ENCODE measurements around the gene SNX21.
"Not testable (repeated sequence)": the region's sequence is repeated elsewhere in the genome, so short reads cannot be mapped to it uniquely, and the experiment has no call there.

The SNX21 gene

DNA sequence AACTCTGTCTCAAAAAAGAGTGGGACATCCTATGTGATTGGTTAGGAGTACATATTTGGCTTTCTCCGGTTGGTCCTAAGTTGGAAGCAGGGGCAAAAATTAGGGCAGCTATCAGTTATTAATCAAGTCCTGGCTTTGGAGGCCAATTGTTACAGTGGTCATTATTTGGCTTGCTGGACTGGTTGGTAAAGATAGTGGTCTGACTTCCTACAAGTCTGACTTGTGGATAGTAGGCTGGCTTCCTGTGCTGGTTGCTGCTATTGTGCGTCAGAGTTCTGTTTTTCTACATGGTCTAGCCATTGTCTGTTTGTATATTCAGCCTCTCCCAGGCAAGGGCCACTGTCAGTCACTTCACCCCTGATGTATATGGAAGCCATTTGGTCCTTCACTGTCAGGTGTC is 16.6 kb downstream of the SNX21 start:
- DNase-seq (ENCODE audit: low spot score), result no peak

- no peak for DNase-seq (ENCODE audit: low spot score)
These were observed 17.3 kb downstream of the SNX21 start for GRCh38 chr20:45850926-45851325.

GRCh38 chr20:45851501-45851900 is 17.9 kb downstream of the SNX21 start:
- no peak for DNase-seq (ENCODE audit: low spot score)

GRCh38 chr20:45852326-45852725 is 18.7 kb downstream of the SNX21 start:
- no peak for DNase-seq (ENCODE audit: low spot score)

DNA sequence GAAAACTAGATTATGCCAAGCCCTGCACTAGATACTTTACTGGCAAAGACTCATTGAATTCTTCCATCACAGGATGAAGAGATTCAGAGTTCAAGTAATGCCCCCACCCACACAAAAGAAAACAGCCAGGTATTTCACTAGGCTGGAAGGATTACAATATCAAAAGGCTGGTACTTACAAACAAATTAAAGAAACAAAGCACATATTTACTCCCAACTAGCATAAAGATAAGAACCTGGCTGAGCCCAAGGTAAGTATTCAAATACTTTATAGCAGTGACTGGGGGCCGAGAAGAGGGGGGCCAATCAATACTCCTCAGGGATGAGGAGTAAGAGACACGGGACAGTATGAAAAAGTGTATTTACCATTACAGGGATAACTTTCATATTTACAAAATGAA is 19.9 kb downstream of the SNX21 start:
- DNase-seq (ENCODE audit: low spot score), result no peak

DNA sequence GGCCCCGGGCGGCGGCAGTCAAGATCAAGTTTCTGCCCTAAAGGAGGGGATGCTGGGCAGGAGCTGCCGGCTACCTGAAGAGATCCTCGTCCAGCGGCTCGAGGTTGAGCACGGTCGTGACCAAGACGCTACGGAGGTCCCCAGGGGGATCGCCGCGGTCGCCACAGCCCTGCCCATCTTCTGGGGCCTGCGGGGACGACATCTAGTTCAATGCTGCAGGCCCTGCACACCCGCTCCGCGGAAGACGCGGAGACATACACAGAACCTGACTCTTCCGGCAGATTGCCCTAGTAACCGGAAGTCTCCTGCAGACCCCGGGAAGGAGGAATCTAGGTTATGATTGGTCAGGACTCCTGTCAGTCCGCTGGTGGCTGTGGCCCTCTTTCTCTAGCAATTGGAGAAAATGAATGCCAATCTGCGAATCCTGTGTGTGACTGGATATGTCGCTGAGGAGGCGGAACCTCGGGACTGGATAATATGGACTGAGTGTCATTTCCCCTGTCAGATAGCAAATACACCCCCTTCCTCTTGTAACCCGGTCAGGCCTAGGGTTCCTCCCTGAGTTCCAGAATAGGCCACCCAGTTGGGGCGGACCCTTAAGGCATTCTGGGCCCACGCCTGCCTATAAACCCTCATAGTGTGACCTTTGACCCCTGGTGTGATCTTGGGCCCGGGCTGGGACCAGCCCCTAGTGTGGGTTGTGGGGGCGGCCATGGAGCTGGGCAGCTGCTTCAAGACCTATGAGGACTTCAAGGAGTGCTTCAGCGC is 23.7 kb downstream of the SNX21 start, which contains the start of the genes ACOT8 and ZSWIM3:
Gene ACOT8, minus strand, starts transcription at position 279 of the 768 bp plus-strand sequence. Its CDS starts 77 bp downstream, at position 202.
Gene ZSWIM3, plus strand, starts transcription at position 501 of the 768 bp plus-strand sequence. Its CDS starts 212 bp downstream, at position 713.
- DNase-seq (ENCODE audit: low spot score), result peak; percentile 99

- no peak for DNase-seq (ENCODE audit: low spot score)
These were observed 24.2 kb downstream of the SNX21 start for GRCh38 chr20:45857882-45858216.

DNA sequence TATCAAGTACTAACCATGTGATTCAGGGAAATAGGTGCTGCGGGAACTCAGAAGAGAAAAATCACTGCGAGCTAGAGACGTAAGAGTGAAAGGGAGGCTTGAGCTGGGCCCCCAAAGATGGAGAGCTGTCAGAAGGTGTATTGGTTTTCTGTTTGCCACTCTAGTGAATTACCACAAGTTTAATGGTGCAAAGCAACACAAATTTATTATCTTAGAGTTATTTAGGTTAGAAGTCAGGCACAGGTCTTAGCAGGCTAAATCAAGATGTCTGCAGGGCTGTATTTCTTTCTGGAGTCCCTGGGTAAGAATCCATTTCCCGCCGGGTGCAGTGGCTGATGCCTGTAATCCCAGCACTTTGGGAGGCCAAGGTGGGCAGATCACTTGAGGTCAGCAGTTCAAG is 26.3 kb downstream of the SNX21 start:
- no peak for DNase-seq (ENCODE audit: low spot score)

GRCh38 chr20:45860560-45861220 is 27.1 kb downstream of the SNX21 start:
- no peak for DNase-seq (ENCODE audit: low spot score)

DNA sequence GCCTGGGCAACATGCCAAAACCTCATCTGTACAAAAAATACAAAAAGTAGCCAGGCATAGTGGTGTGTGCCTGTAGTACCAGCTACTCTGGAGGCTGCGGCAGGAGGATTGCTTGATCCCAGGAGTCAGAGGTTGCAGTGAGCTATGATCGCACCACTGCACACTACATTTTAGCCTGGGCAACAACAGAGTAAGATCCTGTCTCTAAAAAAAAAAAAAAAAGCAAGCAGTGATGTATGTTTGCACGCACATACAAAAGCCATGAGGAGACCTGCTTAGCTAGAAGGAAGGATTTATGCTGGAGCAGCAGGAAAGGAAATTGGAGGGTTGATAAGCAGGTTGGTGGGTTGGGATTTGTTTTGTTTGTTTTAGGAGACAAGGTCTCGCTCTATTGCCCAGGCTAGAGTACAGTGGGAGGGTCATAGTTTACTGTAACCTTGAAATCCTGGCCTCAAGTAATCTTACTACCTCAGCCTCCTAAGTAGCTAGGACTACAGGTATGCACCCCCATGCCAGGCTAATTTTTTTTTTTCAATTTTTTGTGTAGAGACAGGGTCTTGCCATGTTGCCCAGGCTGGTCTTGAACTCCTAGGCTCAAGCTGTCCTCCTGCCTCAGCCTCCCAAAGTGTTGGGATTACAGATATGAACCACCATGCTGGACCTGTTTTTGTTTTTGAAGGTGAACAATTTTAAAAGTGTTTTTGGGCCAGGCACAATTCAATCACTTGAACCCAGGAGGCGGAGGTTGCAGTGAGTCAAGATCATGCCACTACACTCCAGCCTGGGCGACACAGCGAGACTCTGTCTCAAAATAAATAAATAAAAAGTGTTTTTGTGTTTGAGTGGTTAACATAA is 27.8 kb downstream of the SNX21 start:
- no peak for DNase-seq (ENCODE audit: low spot score)

DNA sequence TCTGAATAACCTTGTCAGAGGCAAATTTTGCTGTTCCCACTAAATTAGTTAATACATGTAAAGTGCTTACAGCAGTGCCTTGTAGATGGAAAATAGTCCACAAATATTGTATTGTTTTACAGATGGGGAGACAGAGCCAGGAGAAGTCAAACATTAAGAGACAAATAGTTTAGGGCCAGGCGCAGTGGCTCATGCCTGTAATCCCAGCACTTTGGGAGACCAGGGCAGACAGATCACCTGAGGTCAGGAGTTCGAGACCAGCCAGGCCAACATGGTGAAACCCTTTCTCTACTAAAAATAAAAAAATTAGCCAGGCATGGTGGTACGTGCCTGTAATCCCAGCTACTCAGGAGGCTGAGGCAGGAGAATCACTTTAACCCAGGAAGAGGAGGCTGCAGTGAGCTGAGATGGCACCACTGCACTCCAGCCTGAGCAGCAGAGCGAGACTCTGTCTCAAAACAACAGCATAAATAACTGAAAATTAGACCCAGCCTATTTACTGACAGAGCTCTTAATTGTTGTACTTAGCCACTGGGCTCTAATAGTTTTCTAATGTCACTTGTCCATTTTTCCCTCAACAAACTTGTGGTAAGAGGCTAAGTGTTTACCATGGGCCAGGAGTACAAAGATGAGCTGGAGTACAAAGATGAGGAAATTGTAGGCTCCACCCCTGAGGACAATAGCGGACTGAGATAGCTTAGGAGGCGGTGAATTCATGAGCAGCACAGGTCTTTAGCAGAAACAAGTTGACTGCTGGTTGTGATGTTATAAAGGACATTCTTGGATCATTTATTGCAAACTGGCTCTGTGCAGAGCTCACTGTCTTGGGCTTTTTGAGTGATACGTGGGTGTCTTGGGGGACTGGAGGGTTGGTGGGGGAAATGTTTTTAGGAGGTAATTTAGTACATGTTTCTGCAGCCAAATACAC is 30.2 kb downstream of the SNX21 start:
- no peak for DNase-seq (ENCODE audit: low spot score)

- DNase-seq (ENCODE audit: low spot score), result no peak
These were observed 32.9 kb downstream of the SNX21 start for GRCh38 chr20:45866454-45866853.

- no peak for DNase-seq (ENCODE audit: low spot score)
These were observed 33.7 kb downstream of the SNX21 start for GRCh38 chr20:45867136-45867818.

DNA sequence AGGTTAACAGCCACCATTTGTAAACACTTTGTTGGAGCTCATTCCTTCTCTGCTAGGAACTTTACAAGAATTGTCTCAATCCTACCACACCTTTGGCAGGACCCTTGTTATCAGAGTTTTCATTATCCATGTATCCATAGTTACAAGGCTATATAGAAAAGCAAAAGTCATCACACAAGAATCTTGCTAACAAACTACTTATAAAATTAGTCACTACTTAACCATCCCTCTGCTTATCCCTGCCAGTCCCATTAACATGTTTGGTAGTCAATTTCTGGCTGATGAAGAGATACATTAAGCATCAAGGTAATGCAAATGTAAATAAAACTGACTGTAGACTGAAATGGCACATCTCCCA is 34.2 kb downstream of the SNX21 start:
- no peak for DNase-seq (ENCODE audit: low spot score)

- DNase-seq (ENCODE audit: low spot score), result no peak
These were observed 39.0 kb downstream of the SNX21 start for GRCh38 chr20:45872626-45873025.

DNA sequence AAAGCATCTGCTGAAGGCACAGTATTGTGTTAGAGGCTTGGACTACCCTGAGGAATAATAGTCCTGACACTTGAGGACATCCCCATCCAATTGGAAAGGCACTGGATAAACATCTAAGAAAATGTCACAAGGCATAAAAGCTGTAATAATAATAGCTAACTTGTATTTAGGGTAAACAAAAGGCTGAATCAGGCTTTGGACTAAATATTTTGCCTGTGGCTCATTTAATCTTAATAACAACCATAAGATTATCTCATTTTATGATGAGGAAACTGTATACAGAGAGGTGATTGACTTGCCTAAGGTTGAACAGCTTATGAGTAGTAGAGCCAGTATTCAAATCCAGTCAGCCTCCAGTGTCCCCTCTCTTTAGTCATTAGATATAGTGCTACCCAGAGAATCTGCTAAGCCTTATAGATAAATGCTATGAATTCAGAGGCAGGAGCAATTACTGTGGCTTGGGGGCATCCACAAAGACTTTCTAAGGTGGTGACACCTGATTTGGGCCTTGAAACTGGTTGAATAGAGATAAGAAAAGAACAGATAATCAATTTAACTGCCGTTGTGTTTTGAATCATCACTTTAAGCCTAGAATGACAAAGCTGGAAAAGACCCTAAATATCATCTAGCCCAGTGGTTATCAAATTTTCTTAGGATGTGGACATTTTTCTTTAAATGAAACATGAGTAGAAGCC is 40.0 kb downstream of the SNX21 start:
- DNase-seq (ENCODE audit: low spot score), result no peak

DNA sequence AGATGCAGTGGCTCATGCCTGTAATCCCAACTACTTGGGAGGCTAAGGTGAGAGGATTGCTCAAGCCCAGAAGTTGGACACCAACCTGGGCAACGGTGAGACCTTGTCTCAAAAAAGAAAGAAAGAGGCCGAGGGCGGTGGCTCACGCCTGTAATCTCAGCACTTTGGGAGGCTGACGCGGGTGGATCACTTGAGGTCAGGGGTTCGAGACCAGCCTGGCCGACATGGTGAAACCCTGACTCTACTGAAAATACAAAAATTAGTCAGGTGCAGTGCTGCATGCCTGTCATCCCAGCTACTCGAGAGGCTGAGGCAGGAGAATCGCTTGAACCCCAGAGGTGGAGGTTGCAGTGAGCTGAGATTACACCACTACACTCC is 40.5 kb downstream of the SNX21 start:
- not testable (repeated sequence) for DNase-seq (ENCODE audit: low spot score)

DNA sequence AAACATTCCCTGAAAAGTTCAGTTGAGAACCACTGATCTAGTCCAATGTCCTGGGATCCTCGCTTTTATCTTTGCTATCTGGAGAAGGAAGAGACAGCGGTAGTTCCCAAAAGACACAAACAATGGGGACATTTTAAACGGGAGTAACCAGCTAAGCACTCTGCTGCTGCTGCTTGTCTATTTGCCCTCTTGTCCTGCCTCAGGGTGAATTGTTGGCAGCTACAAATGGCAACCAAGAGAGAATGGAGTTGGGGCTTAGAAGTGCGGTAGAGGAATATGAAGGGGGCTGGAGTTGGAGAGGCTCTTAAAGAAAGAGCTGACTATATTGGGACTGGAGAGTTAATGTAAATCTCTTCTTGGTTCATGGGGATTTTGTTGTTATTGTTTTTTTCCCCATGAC is 41.0 kb downstream of the SNX21 start:
- DNase-seq (ENCODE audit: low spot score), result no peak

DNA sequence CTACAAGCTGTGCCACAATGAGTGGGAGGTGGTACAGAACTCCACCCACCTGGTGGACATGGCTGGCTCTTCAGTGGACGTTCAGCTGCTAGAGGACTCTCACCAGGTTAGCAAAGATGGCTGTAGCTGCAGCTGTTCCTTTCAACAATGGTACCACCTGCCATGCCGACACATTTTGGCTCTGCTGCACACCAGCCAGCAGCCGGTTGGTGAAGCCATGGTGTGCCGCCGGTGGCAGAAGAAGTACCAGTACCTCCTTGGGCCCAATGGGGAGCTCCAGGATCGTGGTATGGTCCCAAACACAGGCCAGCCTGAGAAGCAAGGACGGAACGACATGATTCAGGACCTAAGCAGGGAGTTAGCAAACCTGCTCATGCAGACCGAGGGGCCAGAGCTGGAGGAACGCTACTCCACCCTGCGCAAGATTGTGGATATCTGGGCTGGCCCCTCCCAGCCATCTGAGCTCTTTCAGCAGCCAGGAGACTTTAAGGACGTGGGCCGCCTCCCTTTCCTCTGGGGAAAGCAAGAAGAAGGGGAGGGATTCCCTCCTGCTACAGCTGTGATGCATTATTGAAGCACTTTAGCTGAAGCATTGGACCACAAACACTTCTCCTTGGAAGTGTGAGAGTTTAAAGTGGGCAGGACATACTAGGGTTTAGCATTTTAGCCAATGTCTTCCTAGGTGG is 44.6 kb downstream of the SNX21 start:
- no peak for DNase-seq (ENCODE audit: low spot score)
